Fibroblast of the aortic adventitia (primary cell): ENCODE results near the gene CSTPP1. TPM values are rescaled to one million over a fixed set of nuclear protein-coding genes. Genes with fewer than 3 reads are reported as not detected.
"Not testable (repeated sequence)": the region's sequence is repeated elsewhere in the genome, so short reads cannot be mapped to it uniquely, and the experiment has no call there.

Experiments
- DNase-seq: peaks from one replicate; pipeline ENCODE4 v3.0.0-alpha.2; 2010; ENCODE audit warnings: low read depth
- H3K4me3 ChIP-seq: 2 replicates; pipeline ENCODE4 v1.5.1; 2011; ENCODE audit warnings: low read depth, mild to moderate bottlenecking, control low read depth, low read length, moderate library complexity
- total RNA-seq: library from RNA; depleted of rRNA; stranded (reverse); fragments of >200 nt; gene quantifications from 2 replicates; pipeline ENCODE4 v1.2.3, GENCODE V29; 2012; ENCODE audit warnings: low replicate concordance
- TF ChIP-seq, protein P1 (sequence below): IDR thresholded peaks from 2 replicates; pipeline ENCODE4 v1.5.1; 2011; ENCODE audit warnings: mild to moderate bottlenecking, low read length, control low read depth, inconsistent platforms; ENCODE audit not compliant: insufficient read depth

Gene CSTPP1
- total RNA-seq, 1 donor = 34.9 TPM

DNA sequence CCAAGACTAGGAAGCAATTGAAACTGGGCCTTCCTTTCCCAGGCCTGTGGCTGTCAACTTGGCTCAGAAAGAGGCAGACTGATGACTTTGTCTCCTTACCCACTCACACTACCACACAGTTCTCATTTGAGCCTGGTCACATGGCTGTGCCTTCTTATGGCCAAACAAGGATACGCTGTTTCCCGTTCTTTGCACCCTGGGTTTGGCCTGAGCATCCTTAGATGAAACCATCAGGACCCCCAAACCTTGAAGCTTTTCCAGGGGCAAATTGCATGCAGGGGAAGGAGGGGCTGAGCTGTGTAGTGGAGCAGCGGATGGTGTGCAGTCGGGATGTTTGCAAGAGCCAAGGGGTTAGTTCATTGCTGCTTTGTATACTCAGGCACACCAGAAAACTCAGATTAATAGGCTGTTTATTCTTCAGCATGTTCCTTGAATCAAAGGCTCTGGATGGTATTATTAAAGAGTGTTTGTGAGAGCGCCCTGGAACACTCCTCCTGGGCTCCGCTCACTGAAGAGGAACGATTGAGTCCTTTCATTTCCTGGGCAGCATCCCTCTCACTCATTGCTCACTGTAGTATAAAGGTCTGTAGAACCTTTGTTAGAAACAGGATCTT is 170.3 kb downstream of the CSTPP1 start:
- TF ChIP-seq, protein P1, sequence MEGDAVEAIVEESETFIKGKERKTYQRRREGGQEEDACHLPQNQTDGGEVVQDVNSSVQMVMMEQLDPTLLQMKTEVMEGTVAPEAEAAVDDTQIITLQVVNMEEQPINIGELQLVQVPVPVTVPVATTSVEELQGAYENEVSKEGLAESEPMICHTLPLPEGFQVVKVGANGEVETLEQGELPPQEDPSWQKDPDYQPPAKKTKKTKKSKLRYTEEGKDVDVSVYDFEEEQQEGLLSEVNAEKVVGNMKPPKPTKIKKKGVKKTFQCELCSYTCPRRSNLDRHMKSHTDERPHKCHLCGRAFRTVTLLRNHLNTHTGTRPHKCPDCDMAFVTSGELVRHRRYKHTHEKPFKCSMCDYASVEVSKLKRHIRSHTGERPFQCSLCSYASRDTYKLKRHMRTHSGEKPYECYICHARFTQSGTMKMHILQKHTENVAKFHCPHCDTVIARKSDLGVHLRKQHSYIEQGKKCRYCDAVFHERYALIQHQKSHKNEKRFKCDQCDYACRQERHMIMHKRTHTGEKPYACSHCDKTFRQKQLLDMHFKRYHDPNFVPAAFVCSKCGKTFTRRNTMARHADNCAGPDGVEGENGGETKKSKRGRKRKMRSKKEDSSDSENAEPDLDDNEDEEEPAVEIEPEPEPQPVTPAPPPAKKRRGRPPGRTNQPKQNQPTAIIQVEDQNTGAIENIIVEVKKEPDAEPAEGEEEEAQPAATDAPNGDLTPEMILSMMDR = no peak
- H3K4me3 ChIP-seq = no peak overlapping the region
- DNase-seq = no peak

DNA sequence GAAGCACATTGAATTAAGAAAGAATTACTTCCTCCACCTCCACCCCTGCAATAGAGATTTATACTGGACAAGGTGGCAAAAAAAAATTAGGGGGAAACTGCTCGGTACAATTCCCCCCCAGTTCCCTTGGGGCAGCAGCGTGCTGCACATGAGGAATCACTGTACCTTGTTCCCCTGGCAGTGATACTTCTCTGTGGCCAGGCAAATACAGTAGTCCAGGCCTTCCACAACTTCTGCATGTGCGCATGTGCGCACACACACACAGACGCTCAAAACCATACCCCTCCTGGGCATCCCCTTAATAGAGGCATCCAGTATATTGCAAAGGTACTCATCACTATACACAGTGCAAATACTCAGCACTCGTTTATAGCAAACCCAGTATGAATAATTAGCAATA is 171.2 kb downstream of the CSTPP1 start:
- no peak for DNase-seq
- no peak overlapping the region for H3K4me3 ChIP-seq
- TF ChIP-seq, protein P1 = no peak

DNA sequence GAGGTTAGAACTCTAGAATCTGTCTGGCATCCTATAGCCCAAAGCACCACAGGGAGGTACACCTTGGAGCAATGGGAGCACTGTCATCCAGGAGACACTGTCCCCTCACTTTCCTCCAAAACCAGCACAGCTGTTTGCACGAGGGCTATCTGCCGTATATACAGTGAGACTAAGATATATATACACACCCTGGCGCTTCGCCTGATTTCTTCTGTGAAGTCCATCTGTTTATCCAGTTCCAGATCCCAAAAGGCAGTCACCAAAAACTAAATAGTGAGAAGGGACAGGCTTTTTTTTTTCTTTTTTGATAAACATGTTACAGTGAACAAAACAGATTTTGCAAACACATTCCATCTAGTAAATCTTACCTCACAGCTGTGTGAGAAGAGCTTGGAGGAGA is 171.7 kb downstream of the CSTPP1 start:
- no peak for DNase-seq
- no peak overlapping the region for H3K4me3 ChIP-seq
- TF ChIP-seq, protein P1 = no peak

DNA sequence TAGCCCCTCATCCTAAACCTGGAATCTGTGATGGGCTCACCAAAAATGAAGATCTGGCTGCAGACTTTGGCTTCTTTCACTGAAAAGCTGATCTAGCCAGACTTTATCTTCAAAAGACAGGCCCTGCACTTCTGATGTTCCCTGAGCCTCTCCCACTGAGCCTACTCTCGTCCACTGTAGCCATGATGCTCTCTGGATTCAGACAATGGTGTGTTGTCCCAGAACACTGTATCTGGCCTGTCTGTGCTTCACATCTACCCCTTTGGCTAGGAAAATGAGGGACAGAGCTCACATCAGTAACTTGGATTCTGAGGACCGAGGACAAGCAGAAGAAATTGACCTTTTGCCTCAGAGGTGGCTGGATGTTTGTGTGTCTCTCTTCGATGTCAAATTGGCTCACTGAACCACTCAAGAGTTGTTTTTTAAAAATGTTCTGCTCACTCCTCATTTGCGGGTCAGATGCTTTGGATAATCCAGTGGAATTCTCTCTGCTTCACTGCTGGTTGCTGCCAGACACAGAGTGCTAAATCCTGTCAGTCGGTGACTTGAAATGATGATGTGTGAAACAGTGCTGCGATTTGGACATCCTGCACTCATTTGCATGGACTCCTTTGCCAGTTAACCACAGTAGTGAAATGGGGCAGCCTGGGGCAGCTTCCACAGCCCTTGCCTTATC is 172.6 kb downstream of the CSTPP1 start:
- TF ChIP-seq, protein P1 = no peak
- DNase-seq = no peak
- no peak overlapping the region for H3K4me3 ChIP-seq

DNA sequence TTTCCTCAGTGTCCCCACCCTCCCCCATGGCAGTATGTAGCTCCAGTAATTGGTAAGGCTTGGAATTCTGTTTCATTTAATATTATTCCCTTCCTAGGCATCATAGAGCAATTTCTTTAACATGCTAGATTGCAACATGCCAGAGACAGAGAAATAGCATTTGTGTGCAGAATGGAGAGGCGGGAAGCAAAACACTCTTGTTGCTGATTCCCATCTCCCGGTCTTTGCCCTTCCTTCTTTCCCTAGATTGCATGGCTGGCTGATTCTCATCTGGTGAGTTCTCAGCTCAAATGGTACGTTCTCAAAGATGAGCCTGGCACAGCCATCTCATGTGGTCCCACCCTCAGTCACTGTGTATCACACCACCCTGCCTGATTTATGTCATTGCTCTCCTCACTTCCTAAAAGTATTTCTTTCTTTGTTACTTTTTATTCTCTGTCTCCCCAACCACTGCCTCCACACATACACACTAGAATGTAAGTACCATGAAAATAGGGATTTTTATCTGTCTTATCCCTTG is 173.2 kb downstream of the CSTPP1 start:
- H3K4me3 ChIP-seq = no peak overlapping the region
- TF ChIP-seq, protein P1 = no peak
- DNase-seq = no peak

DNA sequence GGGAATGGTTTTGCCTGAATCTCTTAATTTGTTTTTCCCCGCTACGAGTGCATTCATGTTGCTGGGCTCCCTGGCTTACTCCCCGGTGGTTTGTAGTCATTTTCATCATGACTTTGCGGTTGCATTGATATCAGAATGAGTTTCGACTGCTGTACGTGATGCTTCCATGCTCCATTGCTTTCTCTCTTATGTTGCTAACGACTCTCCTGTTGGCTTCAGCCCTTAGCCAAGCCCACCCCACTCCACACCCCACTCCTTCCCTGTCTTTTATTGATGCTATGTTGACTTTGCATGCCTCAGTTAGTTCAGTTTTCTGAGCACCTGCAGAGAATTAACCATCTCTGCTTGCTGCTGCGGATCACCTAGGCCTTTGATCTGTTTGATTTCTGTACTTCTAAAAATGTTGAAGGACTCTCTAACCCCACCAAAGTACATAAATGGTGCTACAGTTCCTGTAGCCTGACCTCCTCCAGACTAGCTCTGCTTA is 174.8 kb downstream of the CSTPP1 start:
- H3K4me3 ChIP-seq = no peak overlapping the region
- TF ChIP-seq, protein P1 = no peak
- no peak for DNase-seq

DNA sequence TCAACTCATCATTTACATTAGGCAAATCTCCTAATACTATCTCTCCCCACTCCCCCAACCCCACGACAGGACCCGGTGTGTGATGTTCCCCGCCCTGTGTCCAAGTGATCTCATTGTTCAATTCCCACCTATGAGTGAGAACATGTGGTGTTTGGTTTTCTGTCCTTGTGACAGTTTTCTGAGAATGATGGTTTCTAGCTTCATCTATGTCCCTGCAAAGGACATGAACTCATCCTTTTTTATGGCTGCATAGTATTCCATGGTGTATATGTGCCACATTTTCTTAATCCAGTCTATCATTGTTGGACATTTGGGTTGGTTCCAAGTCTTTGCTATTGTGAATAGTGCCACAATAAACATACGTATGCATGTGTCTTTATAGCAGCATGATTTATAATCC is 176.4 kb downstream of the CSTPP1 start:
- not testable (repeated sequence) for H3K4me3 ChIP-seq, DNase-seq

DNA sequence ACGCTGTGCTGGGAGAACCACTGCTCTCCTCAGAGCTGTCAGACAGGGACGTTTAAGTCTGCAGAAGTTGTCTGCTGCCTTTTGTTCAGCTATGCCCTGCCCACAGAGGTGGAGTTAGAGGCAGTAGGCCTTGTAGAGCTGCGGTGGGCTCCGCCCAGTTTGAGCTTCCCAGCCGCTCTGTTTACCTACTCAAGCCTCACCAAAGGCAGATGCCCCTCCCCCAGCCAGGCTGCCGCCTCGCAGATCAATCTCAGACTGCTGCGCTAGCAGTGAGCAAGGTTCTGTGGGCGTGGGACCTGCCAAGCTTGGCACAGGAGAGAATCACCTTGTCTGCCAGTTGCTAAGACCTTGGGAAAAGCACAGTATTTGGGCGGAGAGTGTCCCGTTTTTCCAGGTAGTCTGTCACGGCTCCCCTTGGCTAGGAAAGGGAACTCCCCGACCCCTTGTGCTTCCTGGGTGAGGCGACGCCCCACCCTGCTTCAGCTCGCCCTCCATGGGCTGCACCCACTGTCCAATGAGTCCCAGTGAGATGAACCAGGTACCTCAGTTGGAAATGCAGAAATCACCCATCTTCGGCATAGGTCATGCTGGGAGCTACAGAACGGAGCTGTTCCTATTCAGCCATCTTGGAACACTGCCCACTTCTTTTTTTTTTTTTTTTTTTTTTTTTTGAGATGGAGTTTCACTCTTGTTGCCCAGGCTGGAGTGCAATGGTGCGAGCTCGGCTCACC is 182.6 kb downstream of the CSTPP1 start:
- H3K4me3 ChIP-seq = not testable (repeated sequence)

More for the DNA sequence above, 182.6 kb downstream of the CSTPP1 start:
- not testable (repeated sequence) for DNase-seq
